Upper lobe of left lung (tissue), 4 donors: ENCODE results near the gene TBCK.

Experiments
- POLR2A ChIP-seq, 4 donors: fragments of 450-650 bp; IDR thresholded peaks; one replicate each; pipeline ENCODE4 v1.5.1; 2016 to 2017; ENCODE audit warnings: antibody characterized with exemption in 4 of 4, mild to moderate bottlenecking in 2 of 4
- POLR2AphosphoS5 ChIP-seq, 2 donors: sonication (generic); formaldehyde crosslinking; IDR thresholded peaks; one replicate each; pipeline ENCODE4 v1.5.1; 2017; ENCODE audit warnings: antibody characterized with exemption in 2 of 2
- TF ChIP-seq, protein P1 (sequence below), 6 experiments: fragments of 450-650 bp in 4 of 6; fragments of 200-600 bp in 2 of 6; sonication (generic) in 2 of 6; IDR thresholded peaks; one replicate each; pipeline ENCODE4 v1.5.1; 2016 to 2019; ENCODE audit warnings: antibody characterized with exemption in 6 of 6

DNA sequence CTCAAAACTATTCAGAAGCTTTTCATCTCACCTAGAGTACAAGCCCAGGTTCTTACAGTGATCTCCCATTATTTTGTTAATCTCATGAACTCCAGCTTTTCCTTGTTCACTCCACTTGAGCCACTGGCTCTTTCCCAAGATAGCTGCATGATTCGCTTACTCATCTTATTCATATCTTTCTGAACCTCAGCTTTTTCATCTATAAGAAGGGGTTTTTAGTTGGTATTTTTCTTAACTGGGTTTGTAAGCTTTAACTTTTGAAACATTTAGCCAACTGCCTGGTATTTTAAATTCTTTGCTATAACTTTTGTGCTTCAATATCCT, 28.6 kb upstream of the TBCK start:
- TF ChIP-seq, protein P1, sequence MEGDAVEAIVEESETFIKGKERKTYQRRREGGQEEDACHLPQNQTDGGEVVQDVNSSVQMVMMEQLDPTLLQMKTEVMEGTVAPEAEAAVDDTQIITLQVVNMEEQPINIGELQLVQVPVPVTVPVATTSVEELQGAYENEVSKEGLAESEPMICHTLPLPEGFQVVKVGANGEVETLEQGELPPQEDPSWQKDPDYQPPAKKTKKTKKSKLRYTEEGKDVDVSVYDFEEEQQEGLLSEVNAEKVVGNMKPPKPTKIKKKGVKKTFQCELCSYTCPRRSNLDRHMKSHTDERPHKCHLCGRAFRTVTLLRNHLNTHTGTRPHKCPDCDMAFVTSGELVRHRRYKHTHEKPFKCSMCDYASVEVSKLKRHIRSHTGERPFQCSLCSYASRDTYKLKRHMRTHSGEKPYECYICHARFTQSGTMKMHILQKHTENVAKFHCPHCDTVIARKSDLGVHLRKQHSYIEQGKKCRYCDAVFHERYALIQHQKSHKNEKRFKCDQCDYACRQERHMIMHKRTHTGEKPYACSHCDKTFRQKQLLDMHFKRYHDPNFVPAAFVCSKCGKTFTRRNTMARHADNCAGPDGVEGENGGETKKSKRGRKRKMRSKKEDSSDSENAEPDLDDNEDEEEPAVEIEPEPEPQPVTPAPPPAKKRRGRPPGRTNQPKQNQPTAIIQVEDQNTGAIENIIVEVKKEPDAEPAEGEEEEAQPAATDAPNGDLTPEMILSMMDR (IDR thresholded peaks at IDR 0.05) = no peak
- TF ChIP-seq POLR2AphosphoS5 (IDR thresholded peaks at IDR 0.05) = no peak
- TF ChIP-seq POLR2A (IDR thresholded peaks at IDR 0.05) = no peak
